Astrocyte of the spinal cord (primary cell): ENCODE data around the gene HUNK.

ENCODE experiments used
- DNase-seq: peaks from one replicate; pipeline ENCODE4 v3.0.0; 2011; ENCODE audit warnings: low read depth, low spot score
- H3K4me3 ChIP-seq: 2 replicates; pipeline ENCODE4 v1.5.1; 2011; ENCODE audit warnings: low read depth, mild to moderate bottlenecking, low read length, moderate library complexity
- in situ Hi-C: cut with HindIII; loops from 2 replicates; pipeline ENCODE4 v1.10.0; 2017; ENCODE audit warnings: low sequenced_read_pairs
- TF ChIP-seq, protein P1 (sequence below): IDR thresholded peaks from 2 replicates; pipeline ENCODE4 v1.5.1; 2012; ENCODE audit warnings: low read depth, mild to moderate bottlenecking, low read length, inconsistent platforms

The HUNK gene

DNA sequence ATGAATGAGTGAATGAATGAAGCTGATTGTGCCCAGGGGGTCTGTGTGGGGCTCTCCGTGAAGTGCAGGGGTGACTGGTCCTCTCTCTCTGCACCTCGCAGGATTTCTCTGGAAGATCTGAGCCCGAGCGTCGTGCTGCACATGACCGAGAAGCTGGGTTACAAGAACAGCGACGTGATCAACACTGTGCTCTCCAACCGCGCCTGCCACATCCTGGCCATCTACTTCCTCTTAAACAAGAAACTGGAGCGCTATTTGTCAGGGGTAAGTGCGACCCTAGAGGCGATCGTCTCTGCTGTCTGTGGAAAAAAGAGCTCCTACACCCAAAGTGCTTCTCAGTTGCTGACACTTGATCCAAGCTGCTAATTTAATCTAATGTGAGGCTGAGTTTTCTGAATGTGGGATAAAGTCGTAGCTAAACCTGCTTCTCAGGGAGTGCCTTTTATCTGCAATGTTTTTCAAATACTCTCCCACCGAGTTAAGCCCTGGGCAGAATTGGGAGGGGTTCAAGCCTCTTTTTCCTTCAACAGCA, 101.7 kb downstream of the HUNK start:
- no peak overlapping the region for H3K4me3 ChIP-seq
- in situ Hi-C loops = no loop called here
- DNase-seq = no peak
- TF ChIP-seq, protein P1, sequence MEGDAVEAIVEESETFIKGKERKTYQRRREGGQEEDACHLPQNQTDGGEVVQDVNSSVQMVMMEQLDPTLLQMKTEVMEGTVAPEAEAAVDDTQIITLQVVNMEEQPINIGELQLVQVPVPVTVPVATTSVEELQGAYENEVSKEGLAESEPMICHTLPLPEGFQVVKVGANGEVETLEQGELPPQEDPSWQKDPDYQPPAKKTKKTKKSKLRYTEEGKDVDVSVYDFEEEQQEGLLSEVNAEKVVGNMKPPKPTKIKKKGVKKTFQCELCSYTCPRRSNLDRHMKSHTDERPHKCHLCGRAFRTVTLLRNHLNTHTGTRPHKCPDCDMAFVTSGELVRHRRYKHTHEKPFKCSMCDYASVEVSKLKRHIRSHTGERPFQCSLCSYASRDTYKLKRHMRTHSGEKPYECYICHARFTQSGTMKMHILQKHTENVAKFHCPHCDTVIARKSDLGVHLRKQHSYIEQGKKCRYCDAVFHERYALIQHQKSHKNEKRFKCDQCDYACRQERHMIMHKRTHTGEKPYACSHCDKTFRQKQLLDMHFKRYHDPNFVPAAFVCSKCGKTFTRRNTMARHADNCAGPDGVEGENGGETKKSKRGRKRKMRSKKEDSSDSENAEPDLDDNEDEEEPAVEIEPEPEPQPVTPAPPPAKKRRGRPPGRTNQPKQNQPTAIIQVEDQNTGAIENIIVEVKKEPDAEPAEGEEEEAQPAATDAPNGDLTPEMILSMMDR = no peak

DNA sequence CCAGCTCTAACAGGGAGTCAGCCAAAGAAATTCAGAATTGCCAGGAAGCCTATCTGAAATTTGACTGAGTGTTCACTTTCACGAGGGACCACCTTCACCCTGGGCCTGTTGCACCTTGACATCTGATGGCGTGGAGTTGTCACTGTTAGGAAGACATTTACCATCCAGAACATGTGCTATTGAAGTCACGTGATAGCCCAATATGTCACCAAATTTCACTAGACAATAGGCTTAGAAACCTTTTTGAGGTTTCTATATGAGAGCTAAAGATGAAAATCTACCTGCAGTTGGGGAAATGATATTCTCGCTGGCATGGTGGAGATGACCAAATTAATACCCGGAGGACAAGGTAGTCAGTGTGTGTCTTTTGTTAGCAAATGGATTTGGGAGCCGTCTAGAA, 102.7 kb downstream of the HUNK start:
- no peak for DNase-seq
- TF ChIP-seq, protein P1 = no peak
- in situ Hi-C loops = no loop called here
- H3K4me3 ChIP-seq = no peak overlapping the region

- TF ChIP-seq, protein P1 = no peak
- no peak for DNase-seq
- H3K4me3 ChIP-seq = no peak overlapping the region
- in situ Hi-C loops = no loop called here
Measured at GRCh38 chr21:31977816-31978215, 105.0 kb downstream of the HUNK start.

- no peak overlapping the region for H3K4me3 ChIP-seq
- no peak for DNase-seq
- TF ChIP-seq, protein P1 = no peak
- in situ Hi-C loops = no loop called here
Measured at GRCh38 chr21:31983120-31983519, 110.3 kb downstream of the HUNK start.

DNA sequence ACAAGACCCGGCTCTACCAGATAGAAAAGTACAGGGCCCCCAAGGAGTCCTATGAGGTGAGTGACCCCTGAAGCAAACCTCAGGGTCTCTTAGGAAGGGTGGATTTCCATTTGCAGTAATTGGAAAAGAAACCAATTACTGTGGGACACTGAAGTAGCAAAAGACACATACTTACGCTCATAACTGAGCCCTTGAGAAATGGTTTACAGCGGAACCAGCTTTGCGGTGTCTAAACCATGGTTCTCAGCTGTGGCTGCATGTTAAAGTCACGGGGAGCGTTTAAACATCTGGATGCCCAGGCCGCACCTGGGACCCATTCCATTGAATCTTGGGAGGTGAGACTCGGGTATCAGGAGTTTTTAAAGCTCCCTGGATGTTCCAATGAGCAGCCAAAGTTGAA, 110.7 kb downstream of the HUNK start:
- in situ Hi-C loops = no loop called here
- no peak overlapping the region for H3K4me3 ChIP-seq

DNA sequence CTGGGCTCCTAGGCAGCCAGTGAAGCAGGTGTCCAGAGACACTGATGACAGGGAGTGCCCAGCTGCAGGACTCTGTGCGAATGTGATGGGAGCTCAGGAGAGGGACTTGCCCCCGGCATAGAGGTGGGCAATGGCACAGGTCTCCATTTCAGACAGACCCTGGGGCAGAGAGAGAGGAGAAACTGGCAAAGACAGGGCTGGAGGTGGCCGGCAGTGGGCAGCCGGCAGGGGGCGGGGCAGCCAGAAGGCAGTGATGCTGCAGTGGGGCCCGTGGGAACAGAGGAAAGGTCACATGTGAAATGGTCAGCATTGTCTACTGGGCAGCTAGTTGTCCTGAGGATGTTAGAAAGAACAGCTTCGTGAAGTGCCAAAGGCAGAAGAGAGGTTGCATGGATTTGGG, 112.6 kb downstream of the HUNK start:
- DNase-seq = no peak
- in situ Hi-C loops = no loop called here
- H3K4me3 ChIP-seq = no peak overlapping the region
- TF ChIP-seq, protein P1 = no peak

More for the DNA sequence above, 110.7 kb downstream of the HUNK start:
- TF ChIP-seq, protein P1 = no peak
- no peak for DNase-seq
